Measurements from ENCODE around the gene COL8A1. TPM values are rescaled to one million over a fixed set of nuclear protein-coding genes. Genes with fewer than 3 reads are reported as not detected.

Gene COL8A1
- total and polyA plus RNA-seq, 9 of the 15 experiments (the other 6 are each of a cell fraction or from before 2014, with no cell fraction given), result 0.07 TPM; not detected in 8

GRCh38 chr3:99690761-99691369 lies 52.5 kb downstream of the COL8A1 start:
- ATAC-seq, result no peak
- Histone ChIP-seq H3K9ac (ENCODE audit: insufficient read depth in 1 of 2, low read depth in 2 of 2, low read length in 2 of 2) (no peak overlapping the region), H4K20me1 (replicated peaks; ENCODE audit: control insufficient read depth, insufficient read depth, low read length) (no peaks in the 10 kb centered on the region), H3K27me3 (ENCODE audit: control insufficient read depth in 2 of 2, insufficient read depth in 2 of 2, low read length in 2 of 2) (no peaks in the 10 kb centered on the region), H3K27ac (ENCODE audit: extremely low read depth, low read depth, low read length) (no peak overlapping the region), H3K9me3 (replicated peaks; ENCODE audit: control insufficient read depth, insufficient read depth, low read depth, low read length) (no peaks in the 10 kb centered on the region), H3K36me3 (ENCODE audit: control insufficient read depth, insufficient read depth, low read length) (no peaks in the 10 kb centered on the region), H3K4me3 (no peak overlapping the region), H3K9me1 (ENCODE audit: control insufficient read depth, insufficient read depth, low read length) (no peaks in the 10 kb centered on the region), H3K79me2 (ENCODE audit: control insufficient read depth, insufficient read depth, low read length) (no peaks in the 10 kb centered on the region), H2AFZ (ENCODE audit: low read depth, low read length) (no peak overlapping the region), H3K4me2 (ENCODE audit: insufficient read depth, low read length) (no peak overlapping the region), H3K4me1 (replicated peaks in 1 of 2; ENCODE audit: control insufficient read depth in 2 of 2, insufficient read depth in 2 of 2, low read length in 2 of 2) (no peaks in the 10 kb centered on the region)
- no TSS peak for BruUV-seq (replicated peaks)
- ChIA-PET CTCF (ENCODE audit: low intra/inter-chr PET ratio) (no interaction called here), POLR2A (no interaction called here)
- intact Hi-C loops (cut with micrococcal nuclease) (no loop called here), in situ Hi-C loops (cut with MboI) (no loop called here)
- TF ChIP-seq SIRT6 (IDR thresholded peaks at IDR 0.05; ENCODE audit: low read depth, low read length) (no peak), ZNF583 (CRISPR knock-in tag; IDR thresholded peaks at IDR 0.05) (no peak), KAT2B (IDR thresholded peaks at IDR 0.05; ENCODE audit: low read depth, low read length) (no peak), PCBP2 (IDR thresholded peaks at IDR 0.05; ENCODE audit: low read depth, low read length, poor library complexity, severe bottlenecking) (no peak), TFAM (CRISPR knock-in tag; conservative IDR thresholded peaks at IDR 0.05) (no peak), ATF3 (IDR thresholded peaks at IDR 0.05) (no peak), ATF3 (CRISPR knock-in tag; conservative IDR thresholded peaks at IDR 0.05) (no peak)
- TF ChIP-seq, protein P1, sequence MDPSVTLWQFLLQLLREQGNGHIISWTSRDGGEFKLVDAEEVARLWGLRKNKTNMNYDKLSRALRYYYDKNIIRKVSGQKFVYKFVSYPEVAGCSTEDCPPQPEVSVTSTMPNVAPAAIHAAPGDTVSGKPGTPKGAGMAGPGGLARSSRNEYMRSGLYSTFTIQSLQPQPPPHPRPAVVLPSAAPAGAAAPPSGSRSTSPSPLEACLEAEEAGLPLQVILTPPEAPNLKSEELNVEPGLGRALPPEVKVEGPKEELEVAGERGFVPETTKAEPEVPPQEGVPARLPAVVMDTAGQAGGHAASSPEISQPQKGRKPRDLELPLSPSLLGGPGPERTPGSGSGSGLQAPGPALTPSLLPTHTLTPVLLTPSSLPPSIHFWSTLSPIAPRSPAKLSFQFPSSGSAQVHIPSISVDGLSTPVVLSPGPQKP (CRISPR knock-in tag; IDR thresholded peaks at IDR 0.05), result no peak
- no peak for DNase-seq (ENCODE audit: extremely low read depth in 1 of 4, low spot score in 3 of 4)
- no peak for FAIRE-seq
- WGBS (ENCODE audit: insufficient coverage, low coverage, missing lambda C conversion rate), result 0% methylated on average over 4 of the region's 4 CpGs
